Measurements from ENCODE around the gene XYLT1. TPM values are rescaled to one million over a fixed set of nuclear protein-coding genes. Genes with fewer than 3 reads are reported as not detected.

Gene XYLT1
- total and polyA plus RNA-seq, 12 donors = 0.29 to 4.0 (median 1.6) TPM

DNA sequence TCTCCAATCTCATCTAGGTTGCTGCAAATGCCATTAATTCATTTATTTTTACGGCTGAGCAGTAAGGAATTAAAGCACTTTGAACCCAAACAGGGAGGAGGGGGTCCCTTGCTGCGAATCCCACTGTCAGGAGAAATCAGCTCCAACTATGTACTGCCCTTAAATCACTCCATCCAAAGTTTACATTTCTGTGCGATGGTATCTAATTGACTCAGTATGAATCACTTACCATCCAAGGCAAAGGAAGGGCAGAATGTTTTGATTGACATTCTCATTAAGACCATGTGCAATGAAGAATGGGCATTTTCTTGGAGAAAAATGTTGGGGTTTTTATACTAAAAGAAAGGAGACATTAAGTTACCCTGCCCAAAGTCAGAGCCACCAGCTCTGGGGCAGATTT lies 47.7 kb upstream of the XYLT1 start:
- no peak for DNase-seq
- H3K4me3 ChIP-seq = no peak overlapping the region
- H3K9me3 ChIP-seq = no peaks in the 10 kb centered on the region
- ATAC-seq = no peak
- H3K27ac ChIP-seq = no peak overlapping the region
- TF ChIP-seq, protein P1, sequence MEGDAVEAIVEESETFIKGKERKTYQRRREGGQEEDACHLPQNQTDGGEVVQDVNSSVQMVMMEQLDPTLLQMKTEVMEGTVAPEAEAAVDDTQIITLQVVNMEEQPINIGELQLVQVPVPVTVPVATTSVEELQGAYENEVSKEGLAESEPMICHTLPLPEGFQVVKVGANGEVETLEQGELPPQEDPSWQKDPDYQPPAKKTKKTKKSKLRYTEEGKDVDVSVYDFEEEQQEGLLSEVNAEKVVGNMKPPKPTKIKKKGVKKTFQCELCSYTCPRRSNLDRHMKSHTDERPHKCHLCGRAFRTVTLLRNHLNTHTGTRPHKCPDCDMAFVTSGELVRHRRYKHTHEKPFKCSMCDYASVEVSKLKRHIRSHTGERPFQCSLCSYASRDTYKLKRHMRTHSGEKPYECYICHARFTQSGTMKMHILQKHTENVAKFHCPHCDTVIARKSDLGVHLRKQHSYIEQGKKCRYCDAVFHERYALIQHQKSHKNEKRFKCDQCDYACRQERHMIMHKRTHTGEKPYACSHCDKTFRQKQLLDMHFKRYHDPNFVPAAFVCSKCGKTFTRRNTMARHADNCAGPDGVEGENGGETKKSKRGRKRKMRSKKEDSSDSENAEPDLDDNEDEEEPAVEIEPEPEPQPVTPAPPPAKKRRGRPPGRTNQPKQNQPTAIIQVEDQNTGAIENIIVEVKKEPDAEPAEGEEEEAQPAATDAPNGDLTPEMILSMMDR (IDR thresholded peaks at IDR 0.05) = no peak
- intact Hi-C loops (cut with DNase I) = loop anchor here in 1 of 10 donors (10.0 kb wide), 1 partner anchor 64 kb away; no protein-coding TSS in a partner anchor
- 72 to 79% methylated on average over 3 of the region's 3 CpGs for WGBS, 2 donors
- H3K36me3 ChIP-seq = no peaks in the 10 kb centered on the region
- peaks cover 0 to 39% (median 26%) of the 10 kb centered on the region in 7 donors for H3K27me3 ChIP-seq
- H3K4me1 ChIP-seq = no peaks in the 10 kb centered on the region

DNA sequence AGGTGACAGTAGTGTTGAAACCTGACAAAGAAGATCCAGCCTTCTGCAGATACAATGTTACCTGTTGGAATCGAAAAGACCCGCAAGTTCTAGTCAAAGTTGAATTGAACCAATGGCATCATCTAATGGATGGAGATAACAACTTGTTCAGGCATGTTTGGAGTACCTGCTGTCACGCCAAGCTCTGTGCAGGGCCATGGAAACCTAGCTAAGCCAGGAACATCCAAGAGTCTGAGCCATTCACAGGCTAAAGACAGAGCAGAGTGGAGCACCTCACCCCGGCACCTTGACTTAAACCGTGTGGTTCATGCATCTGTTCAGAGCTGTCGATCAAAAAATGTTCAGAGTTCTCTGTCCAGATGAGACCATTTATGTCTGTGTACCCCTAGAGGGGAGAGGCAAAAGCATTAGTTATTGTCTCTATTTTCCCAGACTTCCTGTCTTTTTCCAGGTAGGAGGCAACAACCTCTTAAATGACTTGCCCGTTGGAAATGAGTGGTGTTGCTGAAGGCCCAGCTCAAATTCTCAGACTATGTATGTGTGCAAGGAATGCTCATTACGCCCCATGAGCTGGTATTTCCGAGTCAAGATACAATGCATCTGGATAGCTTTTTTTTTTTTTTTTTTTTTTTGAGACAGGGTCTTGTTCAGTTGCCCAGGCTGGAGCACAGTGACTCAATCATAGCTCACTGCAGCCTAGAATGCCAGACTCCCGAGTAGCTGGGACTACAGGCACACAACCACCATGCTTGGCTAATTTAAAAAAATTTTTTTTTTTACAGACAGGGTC lies 44.9 kb upstream of the XYLT1 start:
- ATAC-seq (no peak), DNase-seq (no peak)
- Histone ChIP-seq H3K27me3 (peaks cover 0 to 27% (median 8%) of the 10 kb centered on the region in 7 donors), H3K9me3 (no peaks in the 10 kb centered on the region), H3K4me1 (no peaks in the 10 kb centered on the region), H3K36me3 (no peaks in the 10 kb centered on the region), H3K4me3 (no peak overlapping the region), H3K27ac (no peak overlapping the region)
- TF ChIP-seq, protein P1 (IDR thresholded peaks at IDR 0.05) = no peak
- WGBS, 2 donors = 86% methylated on average over 10 of the region's 10 CpGs
- intact Hi-C loops (cut with DNase I) = loop anchor here in 1 of 10 donors (10.0 kb wide), 1 partner anchor 61 kb away; no protein-coding TSS in a partner anchor

DNA sequence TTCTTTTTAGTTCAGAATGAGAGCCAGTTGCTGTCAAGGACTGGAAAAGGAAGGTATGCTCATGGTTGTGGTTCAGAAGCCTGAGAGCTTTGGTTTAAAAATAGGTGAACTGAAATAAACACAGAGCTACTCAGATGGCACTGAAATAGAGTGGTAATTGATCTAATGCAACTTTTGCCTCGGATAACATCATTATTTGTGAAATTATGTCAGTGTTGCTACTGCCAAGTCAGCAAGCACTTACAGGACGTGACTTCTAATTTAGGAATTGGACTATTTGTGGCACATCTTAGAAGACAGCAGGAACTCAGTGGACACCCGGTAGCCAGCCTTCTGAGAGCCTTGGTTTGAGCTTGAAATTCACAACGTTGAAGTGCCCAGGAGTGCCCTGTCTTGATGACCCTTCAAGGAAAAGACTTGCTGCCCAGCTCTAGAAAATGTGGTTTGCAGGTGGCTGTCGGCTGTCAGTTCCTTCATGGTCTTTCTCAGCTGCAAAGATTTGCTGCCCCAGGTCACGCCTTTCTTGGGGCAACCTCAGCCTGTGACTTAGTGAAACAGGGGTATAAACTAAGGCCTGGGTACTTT lies 42.0 kb upstream of the XYLT1 start:
- H3K27ac ChIP-seq = no peak overlapping the region
- intact Hi-C loops (cut with DNase I) = loop anchor here in 1 of 10 donors (10.0 kb wide), 1 partner anchor 58 kb away; no protein-coding TSS in a partner anchor
- H3K4me1 ChIP-seq = no peaks in the 10 kb centered on the region
- peaks cover 0 to 20% (median 0%) of the 10 kb centered on the region in 11 donors for H3K9me3 ChIP-seq
- TF ChIP-seq, protein P1 (IDR thresholded peaks at IDR 0.05) = no peak
- WGBS, 2 donors = 41 to 43% methylated on average over 6 of the region's 6 CpGs
- H3K27me3 ChIP-seq = peaks cover 0 to 11% (median 6%) of the 10 kb centered on the region in 7 donors
- H3K36me3 ChIP-seq = no peaks in the 10 kb centered on the region
- H3K4me3 ChIP-seq = no peak overlapping the region
- DNase-seq = no peak
- ATAC-seq = no peak

DNA sequence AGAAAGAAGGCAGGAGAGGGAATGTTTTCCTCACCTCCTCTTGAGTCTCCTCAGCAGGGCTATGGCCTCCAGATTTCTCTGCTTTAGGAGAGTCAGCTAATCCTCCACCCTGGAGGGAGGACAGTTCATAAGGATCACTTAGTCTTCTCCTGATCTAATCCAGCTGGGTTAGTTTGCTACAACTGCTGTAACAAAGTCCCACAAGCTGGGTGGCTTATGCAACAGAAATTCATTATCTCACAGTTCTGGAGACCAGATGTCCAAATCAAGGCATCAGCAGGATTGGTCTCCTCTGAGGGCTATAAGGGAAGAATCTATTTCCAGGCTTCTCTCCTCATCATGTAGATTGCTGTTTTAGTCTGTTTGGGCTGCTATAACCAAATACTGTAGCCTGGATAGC lies 40.6 kb upstream of the XYLT1 start:
- Histone ChIP-seq H3K9me3 (peaks cover 0 to 20% (median 0%) of the 10 kb centered on the region in 11 donors), H3K4me3 (no peak overlapping the region), H3K27ac (no peak overlapping the region), H3K4me1 (no peaks in the 10 kb centered on the region), H3K36me3 (no peaks in the 10 kb centered on the region), H3K27me3 (peaks cover 0 to 7% (median 4%) of the 10 kb centered on the region in 7 donors)
- DNase-seq (no peak), ATAC-seq (peak in 4 of 8 donors; percentile 25 to 61 (median 48))
- TF ChIP-seq, protein P1 (IDR thresholded peaks at IDR 0.05) = no peak
- intact Hi-C loops (cut with DNase I) = loop anchor here in 1 of 10 donors (10.0 kb wide), 1 partner anchor 57 kb away; no protein-coding TSS in a partner anchor

All from heart right ventricle (tissue), 16 donors.